Measurements from ENCODE around the gene ANKMY1.

- no peak for TF ChIP-seq TCF7L2 (IDR thresholded peaks at IDR 0.05; ENCODE audit: borderline replicate concordance, extremely low read depth, insufficient read depth, insufficient read length)
- TF ChIP-seq CTCF (IDR thresholded peaks at IDR 0.05 in 2 of 3, conservative IDR thresholded peaks at IDR 0.05 in 1 of 3; ENCODE audit: borderline replicate concordance in 1 of 3, insufficient read depth in 1 of 3, low read depth in 2 of 3, low read length in 2 of 3): no peak
- TF ChIP-seq POLR2AphosphoS5 (IDR thresholded peaks at IDR 0.05; ENCODE audit: low read depth, low read length): no peak
- TF ChIP-seq SIN3A (IDR thresholded peaks at IDR 0.05; ENCODE audit: low read depth): no peak
- no peak for TF ChIP-seq EGR1 (IDR thresholded peaks at IDR 0.05; ENCODE audit: low read depth)
- no peak for TF ChIP-seq POLR2A (IDR thresholded peaks at IDR 0.05; ENCODE audit: borderline replicate concordance, extremely low read depth, insufficient read depth, insufficient read length)
- no peak for TF ChIP-seq YY1 (IDR thresholded peaks at IDR 0.05; ENCODE audit: extremely low read depth, insufficient replicate concordance, low read depth, low read length)
- no peak for TF ChIP-seq MAX (IDR thresholded peaks at IDR 0.05)
Observed at GRCh38 chr2:240436683-240437550, 120.9 kb downstream of the ANKMY1 start.

Data from HCT116 (cell line).